C4-2B (cell line): Measurements from ENCODE around the gene FUT7.

ENCODE experiments used
- H3K27ac ChIP-seq: fragments of 450-650 bp; 2 replicates; pipeline ENCODE4 v1.5.1; 2017
- CTCF ChIP-seq: fragments of 450-650 bp; conservative IDR thresholded peaks from 2 replicates; pipeline ENCODE4 v1.5.1; 2017; ENCODE audit warnings: mild to moderate bottlenecking
- ZFX ChIP-seq: fragments of 450-650 bp; IDR thresholded peaks from 2 replicates; pipeline ENCODE4 v1.6.1; 2017

FUT7 gene

DNA sequence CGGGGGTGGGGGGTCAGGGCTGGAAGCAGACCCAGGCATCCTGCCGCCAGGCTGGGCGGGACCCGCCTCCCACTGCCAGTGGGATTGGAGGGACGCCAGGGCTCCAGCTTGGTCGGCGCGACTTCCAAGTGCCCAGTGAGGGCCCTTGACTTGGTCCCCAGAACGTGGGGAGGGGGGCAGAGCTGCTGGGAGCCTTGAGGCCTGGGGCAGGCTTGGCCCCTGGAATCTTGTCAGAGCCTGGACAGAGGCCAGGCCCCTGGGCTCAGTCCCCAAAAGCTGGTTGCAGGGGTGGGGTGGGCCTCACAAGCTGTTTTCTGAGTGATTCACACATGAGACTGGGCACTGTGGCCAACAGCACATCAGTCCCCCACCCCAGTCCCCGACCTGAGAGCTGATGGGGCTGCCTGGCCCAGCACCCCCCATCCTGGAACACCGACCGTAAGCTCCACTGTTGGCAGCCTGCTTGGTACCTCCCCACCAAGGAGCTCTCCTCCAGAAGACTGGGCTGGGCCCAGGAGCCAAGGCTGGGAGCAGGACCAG is 36.0 kb downstream of the FUT7 start:
- TF ChIP-seq CTCF (no peak), ZFX (no peak)
- H3K27ac ChIP-seq: no peak overlapping the region

GRCh38 chr9:136995362-136995761 is 36.5 kb downstream of the FUT7 start:
- no peak overlapping the region for H3K27ac ChIP-seq
- no peak for TF ChIP-seq ZFX
- no peak for TF ChIP-seq CTCF

DNA sequence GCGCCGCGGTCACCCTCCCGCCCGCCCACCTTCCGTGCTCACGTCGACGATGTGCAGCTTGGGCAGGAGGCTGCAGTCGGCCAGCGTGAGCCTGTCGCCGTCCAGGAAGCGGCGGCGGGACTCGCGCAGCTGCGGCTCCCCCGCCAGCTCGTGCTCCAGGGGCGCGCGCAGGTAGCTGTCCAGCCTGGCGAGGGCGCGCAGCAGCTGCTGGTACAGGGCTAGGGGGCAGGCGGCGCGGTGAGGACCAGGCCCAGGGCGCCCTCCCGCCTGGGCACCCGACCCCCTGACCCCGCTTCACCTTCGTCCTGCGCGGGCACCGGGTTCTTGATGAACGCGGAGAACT is 37.0 kb downstream of the FUT7 start:
- no peak for TF ChIP-seq ZFX
- TF ChIP-seq CTCF: no peak
- H3K27ac ChIP-seq: no peak overlapping the region

GRCh38 chr9:136994180-136994887 is 37.6 kb downstream of the FUT7 start:
- TF ChIP-seq ZFX: no peak
- no peak for TF ChIP-seq CTCF
- no peak overlapping the region for H3K27ac ChIP-seq

DNA sequence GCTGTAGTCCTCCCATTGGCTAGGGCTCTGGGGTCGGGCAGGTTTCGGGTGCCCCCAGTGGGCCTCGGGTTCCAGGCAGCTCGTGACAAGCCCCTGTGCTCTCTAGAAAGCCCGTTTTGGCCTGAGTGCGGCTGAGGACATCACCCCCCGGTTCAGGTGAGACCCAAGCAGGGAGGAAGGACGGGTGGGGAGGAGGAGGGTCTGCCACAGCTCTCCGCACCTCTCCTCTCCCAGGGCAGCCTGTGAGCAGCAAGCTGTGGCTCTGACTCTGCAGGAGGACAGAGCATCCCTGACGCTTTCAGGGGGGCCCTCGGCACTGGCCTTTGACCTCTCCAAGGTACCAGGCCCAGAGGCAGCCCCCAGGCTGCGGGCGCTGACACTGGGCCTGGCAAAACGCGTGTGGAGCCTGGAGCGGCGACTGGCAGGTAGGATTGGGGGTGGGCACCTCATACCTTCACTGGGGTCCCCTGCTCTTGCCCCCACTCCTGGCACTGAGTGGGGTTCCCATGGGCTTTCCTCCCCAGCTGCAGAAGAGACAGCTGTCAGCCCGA is 39.0 kb downstream of the FUT7 start:
- TF ChIP-seq ZFX (no peak), CTCF (no peak)
- H3K27ac ChIP-seq: peak overlapping the region; percentile 86

DNA sequence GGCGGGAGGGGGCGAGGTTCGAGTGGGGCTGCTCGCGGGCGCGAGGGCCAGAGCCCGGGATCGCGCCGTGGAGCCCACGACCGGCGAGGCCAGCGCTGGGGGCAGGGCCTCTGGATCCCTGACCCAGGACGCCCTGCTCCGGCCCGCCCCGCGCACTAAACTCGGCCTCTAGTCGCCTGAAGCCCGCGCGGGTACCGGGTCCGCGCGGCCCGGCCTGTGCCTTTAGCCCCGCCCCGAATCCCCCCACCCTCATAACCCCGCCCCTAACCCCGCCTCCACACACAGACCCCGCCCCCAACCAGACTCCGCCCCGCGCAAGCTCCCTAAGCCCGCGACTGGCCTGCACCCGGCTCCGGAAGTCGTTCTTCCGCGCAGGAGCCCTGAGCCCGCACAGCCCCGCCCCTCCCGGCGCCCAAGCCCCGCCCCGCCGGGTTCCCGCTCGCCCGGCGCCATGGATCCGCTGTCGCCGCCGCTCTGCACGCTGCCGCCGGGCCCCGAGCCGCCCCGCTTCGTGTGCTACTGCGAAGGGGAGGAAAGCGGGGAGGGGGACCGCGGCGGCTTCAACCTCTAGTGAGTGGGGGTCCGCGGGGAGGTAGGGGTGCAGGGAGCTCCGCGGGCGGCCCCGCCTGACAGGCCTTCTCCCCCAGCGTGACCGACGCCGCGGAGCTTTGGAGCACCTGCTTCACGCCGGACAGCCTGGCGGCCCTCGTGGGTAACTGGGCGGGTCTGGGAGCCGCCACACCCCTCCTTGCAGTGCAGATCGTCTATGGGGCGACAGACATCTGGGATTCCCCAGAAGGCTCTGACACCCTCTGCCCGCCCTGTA is 39.7 kb downstream of the FUT7 start, which contains the start of gene PAXX:
Gene PAXX (plus strand): TSS at position 430 of the 826 bp plus-strand sequence. CDS start 22 bp downstream, at position 452.
- TF ChIP-seq CTCF (no peak), ZFX (peak; percentile 86; the same call in 1 of the 2 replicates)
- peak within 1 kb of the TSS; percentile 86 for H3K27ac ChIP-seq
